PC-9 (cell line): Measurements from ENCODE around the gene CARS2. TPM values are rescaled to one million over a fixed set of nuclear protein-coding genes. Genes with fewer than 3 reads are reported as not detected.

Experiments
- BruUV-seq: library from RNA; stranded (reverse); fragments of 400-500 nt; replicated peaks from 2 replicates; lab custom pipeline; 2021; lab: Mats Ljungman, UMichigan
- CTCF ChIA-PET: fragments of 300-600 bp; sonication (Branson Sonifier 250); formaldehyde crosslinking; loops from one replicate; lab custom pipeline; 2022; ENCODE audit warnings: antibody characterized with exemption; lab: Charles Lee
- POLR2A ChIA-PET: fragments of 300-600 bp; sonication (Branson Sonifier 250); formaldehyde crosslinking; loops from one replicate; lab custom pipeline; 2022; ENCODE audit warnings: antibody characterized with exemption; ENCODE audit not compliant: unreplicated experiment; lab: Charles Lee
- DNase-seq, 2 experiments: peaks; one replicate each; pipeline versions ENCODE4 v3.0.0 to v3.0.0-alpha.2; 2015 to 2022; ENCODE audit warnings: mixed read lengths in 1 of 2
- H2AFZ ChIP-seq: fragments of 200-600 bp; sonication (generic); 2 replicates; pipeline ENCODE4 v1.8.1; 2017; ENCODE audit warnings: antibody characterized with exemption
- H3F3A ChIP-seq: fragments of 200-600 bp; sonication (generic); 2 replicates; pipeline ENCODE4 v1.8.1; 2017; ENCODE audit warnings: antibody characterized with exemption, mild to moderate bottlenecking, low read depth; ENCODE audit not compliant: insufficient read depth
- H3K27ac ChIP-seq: fragments of 200-600 bp; sonication (generic); 2 replicates; pipeline ENCODE4 v1.6.1; 2016; ENCODE audit warnings: mixed run types
- H3K27me3 ChIP-seq: fragments of 200-600 bp; sonication (generic); 2 replicates; pipeline ENCODE4 v1.6.1; 2016; ENCODE audit warnings: low read depth, mixed run types; ENCODE audit not compliant: insufficient read depth
- H3K36me3 ChIP-seq: fragments of 200-600 bp; sonication (generic); 2 replicates; pipeline ENCODE4 v1.6.1; 2016; ENCODE audit warnings: low read depth, mixed run types
- H3K4me1 ChIP-seq: fragments of 200-600 bp; sonication (generic); replicated peaks from 2 replicates; pipeline ENCODE4 v1.6.1; 2016; ENCODE audit warnings: mixed run types; ENCODE audit not compliant: insufficient read depth
- H3K4me2 ChIP-seq: fragments of 200-600 bp; sonication (generic); 2 replicates; pipeline ENCODE4 v1.6.1; 2017; ENCODE audit warnings: mixed run types
- H3K4me3 ChIP-seq: fragments of 200-600 bp; sonication (generic); 2 replicates; pipeline ENCODE4 v1.6.1; 2016; ENCODE audit warnings: mixed run types
- H3K79me2 ChIP-seq: fragments of 200-600 bp; sonication (generic); 2 replicates; pipeline ENCODE4 v1.6.1; 2017; ENCODE audit warnings: low read depth, mixed run types
- H3K9me2 ChIP-seq: fragments of 200-600 bp; sonication (generic); 2 replicates; pipeline ENCODE4 v1.8.1; 2017; ENCODE audit warnings: mild to moderate bottlenecking; ENCODE audit not compliant: insufficient read depth
- H3K9me3 ChIP-seq: fragments of 200-600 bp; sonication (generic); 2 replicates; pipeline ENCODE4 v1.8.1; 2016; ENCODE audit warnings: low read depth; ENCODE audit not compliant: insufficient read depth
- H4K20me1 ChIP-seq: fragments of 200-600 bp; sonication (generic); 2 replicates; pipeline ENCODE4 v1.8.1; 2017; ENCODE audit not compliant: insufficient read depth
- EZH2 ChIP-seq: fragments of 200-600 bp; sonication (generic); IDR thresholded peaks from 2 replicates; pipeline ENCODE4 v1.8.0; 2017; ENCODE audit warnings: antibody characterized with exemption, low read depth
- intact Hi-C: fragments of 100-400 bp; cut with micrococcal nuclease; formaldehyde crosslinking; loops from one replicate; pipeline ENCODE4 v1.10.0; 2022; ENCODE audit not compliant: unreplicated experiment
- total RNA-seq: library from RNA; stranded (reverse); gene quantifications from 2 replicates; pipeline ENCODE4 v1.2.3, GENCODE V29; 2021
- TF ChIP-seq, protein P1 (sequence below): fragments of 200-600 bp; sonication (generic); conservative IDR thresholded peaks from 2 replicates; pipeline ENCODE4 v1.6.1; 2017; ENCODE audit warnings: mixed run types, antibody characterized with exemption, mild to moderate bottlenecking, moderate library complexity

CARS2 gene
- total RNA-seq, 1 experiment from 2014 or later, result 67.0 TPM

DNA sequence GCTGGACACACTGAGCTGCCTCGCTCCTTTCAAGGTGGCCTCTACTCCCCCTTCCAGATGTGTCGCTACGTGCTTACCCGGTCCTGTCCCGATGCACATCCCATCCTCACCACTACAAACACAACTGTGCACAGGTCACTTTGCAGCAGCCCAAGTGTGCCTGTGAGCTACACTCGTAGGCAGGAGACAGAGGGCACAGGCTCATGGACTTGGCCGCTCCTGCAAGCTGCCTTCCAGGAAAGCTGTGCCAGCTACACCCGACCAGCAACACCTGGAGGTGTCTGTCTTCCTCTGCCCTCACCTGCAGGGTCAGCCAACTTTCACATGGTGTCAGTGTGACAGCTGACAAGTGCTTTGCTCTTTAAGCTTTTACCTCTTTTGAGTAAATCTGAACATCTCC, 15.4 kb downstream of the CARS2 start:
- Histone ChIP-seq H3F3A (peaks cover 3% of the 10 kb centered on the region; the same call in 1 of the 2 replicates), H3K27ac (no peak overlapping the region), H3K4me1 (no peaks in the 10 kb centered on the region), H3K4me3 (no peak overlapping the region), H4K20me1 (no peaks in the 10 kb centered on the region), H3K4me2 (no peak overlapping the region), H2AFZ (no peak overlapping the region), H3K36me3 (0 out of 2 replicates have a peak, but pooled peaks cover 3% of the 10 kb centered on the region), H3K27me3 (no peaks in the 10 kb centered on the region), H3K9me3 (no peaks in the 10 kb centered on the region), H3K79me2 (no peaks in the 10 kb centered on the region), H3K9me2 (no peaks in the 10 kb centered on the region)
- no TSS peak for BruUV-seq
- intact Hi-C loops, result no loop called here
- ChIA-PET CTCF (no interaction called here), POLR2A (no interaction called here)
- no peak for TF ChIP-seq EZH2
- TF ChIP-seq, protein P1, sequence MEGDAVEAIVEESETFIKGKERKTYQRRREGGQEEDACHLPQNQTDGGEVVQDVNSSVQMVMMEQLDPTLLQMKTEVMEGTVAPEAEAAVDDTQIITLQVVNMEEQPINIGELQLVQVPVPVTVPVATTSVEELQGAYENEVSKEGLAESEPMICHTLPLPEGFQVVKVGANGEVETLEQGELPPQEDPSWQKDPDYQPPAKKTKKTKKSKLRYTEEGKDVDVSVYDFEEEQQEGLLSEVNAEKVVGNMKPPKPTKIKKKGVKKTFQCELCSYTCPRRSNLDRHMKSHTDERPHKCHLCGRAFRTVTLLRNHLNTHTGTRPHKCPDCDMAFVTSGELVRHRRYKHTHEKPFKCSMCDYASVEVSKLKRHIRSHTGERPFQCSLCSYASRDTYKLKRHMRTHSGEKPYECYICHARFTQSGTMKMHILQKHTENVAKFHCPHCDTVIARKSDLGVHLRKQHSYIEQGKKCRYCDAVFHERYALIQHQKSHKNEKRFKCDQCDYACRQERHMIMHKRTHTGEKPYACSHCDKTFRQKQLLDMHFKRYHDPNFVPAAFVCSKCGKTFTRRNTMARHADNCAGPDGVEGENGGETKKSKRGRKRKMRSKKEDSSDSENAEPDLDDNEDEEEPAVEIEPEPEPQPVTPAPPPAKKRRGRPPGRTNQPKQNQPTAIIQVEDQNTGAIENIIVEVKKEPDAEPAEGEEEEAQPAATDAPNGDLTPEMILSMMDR, result no peak
- no peak for DNase-seq

DNA sequence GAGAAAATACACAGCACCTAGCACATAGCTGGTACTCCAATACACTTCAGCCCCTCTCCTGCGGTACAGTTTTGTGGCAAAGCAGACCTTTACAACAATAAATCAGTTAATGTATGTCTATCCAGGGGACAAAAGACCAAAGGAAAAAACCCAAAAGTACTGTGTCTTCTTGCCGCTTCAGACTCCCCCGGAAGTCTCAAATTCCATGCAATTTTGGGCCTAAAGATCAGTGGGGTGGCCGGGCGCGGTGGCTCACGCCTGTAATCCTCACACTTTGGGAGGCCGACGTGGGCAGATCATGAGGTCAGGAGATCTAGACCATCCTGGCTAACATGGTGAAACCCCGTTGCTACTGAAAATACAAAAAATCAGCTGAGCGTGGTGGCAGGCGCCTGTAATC, 16.2 kb downstream of the CARS2 start:
- H4K20me1 ChIP-seq, result no peaks in the 10 kb centered on the region
- no TSS peak for BruUV-seq
- no peaks in the 10 kb centered on the region for H3K79me2 ChIP-seq
- POLR2A ChIA-PET, result no interaction called here
- no peaks in the 10 kb centered on the region for H3K9me2 ChIP-seq
- no peak overlapping the region for H3K4me2 ChIP-seq
- H3K4me1 ChIP-seq, result no peaks in the 10 kb centered on the region
- DNase-seq, result no peak
- no peaks in the 10 kb centered on the region for H3K9me3 ChIP-seq
- peaks cover 3% of the 10 kb centered on the region; the same call in 1 of the 2 replicates for H3F3A ChIP-seq
- intact Hi-C loops, result no loop called here
- H3K4me3 ChIP-seq, result no peak overlapping the region
- no peaks in the 10 kb centered on the region for H3K27me3 ChIP-seq
- no peak for TF ChIP-seq EZH2
- TF ChIP-seq, protein P1, result no peak
- no peak overlapping the region for H3K27ac ChIP-seq
- 0 out of 2 replicates have a peak, but pooled peaks cover 3% of the 10 kb centered on the region for H3K36me3 ChIP-seq
- no peak overlapping the region for H2AFZ ChIP-seq
- CTCF ChIA-PET, result no interaction called here

DNA sequence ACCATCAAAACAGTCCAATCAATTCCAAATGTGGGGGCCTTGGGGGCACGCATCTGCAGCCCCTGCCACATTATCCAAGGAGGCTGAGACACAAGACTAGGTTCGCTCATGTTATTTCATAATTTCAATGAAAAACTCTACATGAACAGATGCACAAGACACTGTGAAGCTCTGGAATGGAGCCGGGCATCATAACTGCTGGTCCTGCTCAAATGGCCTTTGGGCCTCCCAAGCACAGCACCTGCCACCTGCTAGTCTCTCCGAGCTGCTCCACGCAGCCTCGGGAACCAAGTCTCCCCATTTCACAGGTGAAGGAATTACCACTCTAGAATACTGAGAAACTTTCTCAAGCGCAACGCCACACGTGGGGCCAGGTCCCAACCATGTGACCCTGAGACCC, 16.9 kb downstream of the CARS2 start:
- Histone ChIP-seq H3K27me3 (no peaks in the 10 kb centered on the region), H3K36me3 (peaks cover 4% of the 10 kb centered on the region; the same call in 1 of the 2 replicates), H3K9me2 (no peaks in the 10 kb centered on the region), H3K9me3 (no peaks in the 10 kb centered on the region), H3F3A (peaks cover 3% of the 10 kb centered on the region; the same call in 1 of the 2 replicates), H3K27ac (no peak overlapping the region), H3K4me3 (no peak overlapping the region), H3K79me2 (no peaks in the 10 kb centered on the region), H4K20me1 (no peaks in the 10 kb centered on the region), H3K4me1 (no peaks in the 10 kb centered on the region), H3K4me2 (no peak overlapping the region), H2AFZ (no peak overlapping the region)
- DNase-seq, result no peak
- ChIA-PET POLR2A (no interaction called here), CTCF (no interaction called here)
- no TSS peak for BruUV-seq
- TF ChIP-seq EZH2, result no peak
- TF ChIP-seq, protein P1, result no peak
- intact Hi-C loops, result no loop called here
